BE2C (cell line): Measurements from ENCODE around the gene RCOR2. TPM values are rescaled to one million over a fixed set of nuclear protein-coding genes. Genes with fewer than 3 reads are reported as not detected.
"Not testable (repeated sequence)": the region's sequence is repeated elsewhere in the genome, so short reads cannot be mapped to it uniquely, and the experiment has no call there.

Experiments used
- DNase-seq: peaks from one replicate; pipeline ENCODE4 v3.0.0-alpha.2; 2020
- H3K27me3 ChIP-seq: fragments of 250-450 bp; sonication (Bioruptor Pico); 2 replicates; pipeline ENCODE4 v1.5.1; 2020; ENCODE audit warnings: mild to moderate bottlenecking
- H3K36me3 ChIP-seq: fragments of 250-450 bp; sonication (Bioruptor Pico); 2 replicates; pipeline ENCODE4 v1.5.1; 2020; ENCODE audit warnings: mild to moderate bottlenecking
- H3K4me1 ChIP-seq: fragments of 250-450 bp; sonication (Bioruptor Pico); 2 replicates; pipeline ENCODE4 v1.5.1; 2020
- H3K4me3 ChIP-seq: 2 replicates; pipeline ENCODE4 v1.5.1; 2011; ENCODE audit warnings: low read depth, low read length
- H3K9me3 ChIP-seq: fragments of 250-450 bp; sonication (Bioruptor Pico); 2 replicates; pipeline ENCODE4 v1.5.1; 2020
- polyA plus RNA-seq: library from polyadenylated mRNA; unstranded; fragments of >200 nt; gene quantifications from one replicate; pipeline ENCODE4 v1.2.1, GENCODE V29; 2012; ENCODE audit warnings: low read depth, missing spikeins; ENCODE audit not compliant: insufficient read length, insufficient read depth
- TF ChIP-seq, protein P1 (sequence below): IDR thresholded peaks from 2 replicates; pipeline ENCODE4 v1.5.1; 2012; ENCODE audit warnings: mild to moderate bottlenecking, low read depth, low read length

Gene RCOR2
- polyA plus RNA-seq = 50.2 TPM

DNA sequence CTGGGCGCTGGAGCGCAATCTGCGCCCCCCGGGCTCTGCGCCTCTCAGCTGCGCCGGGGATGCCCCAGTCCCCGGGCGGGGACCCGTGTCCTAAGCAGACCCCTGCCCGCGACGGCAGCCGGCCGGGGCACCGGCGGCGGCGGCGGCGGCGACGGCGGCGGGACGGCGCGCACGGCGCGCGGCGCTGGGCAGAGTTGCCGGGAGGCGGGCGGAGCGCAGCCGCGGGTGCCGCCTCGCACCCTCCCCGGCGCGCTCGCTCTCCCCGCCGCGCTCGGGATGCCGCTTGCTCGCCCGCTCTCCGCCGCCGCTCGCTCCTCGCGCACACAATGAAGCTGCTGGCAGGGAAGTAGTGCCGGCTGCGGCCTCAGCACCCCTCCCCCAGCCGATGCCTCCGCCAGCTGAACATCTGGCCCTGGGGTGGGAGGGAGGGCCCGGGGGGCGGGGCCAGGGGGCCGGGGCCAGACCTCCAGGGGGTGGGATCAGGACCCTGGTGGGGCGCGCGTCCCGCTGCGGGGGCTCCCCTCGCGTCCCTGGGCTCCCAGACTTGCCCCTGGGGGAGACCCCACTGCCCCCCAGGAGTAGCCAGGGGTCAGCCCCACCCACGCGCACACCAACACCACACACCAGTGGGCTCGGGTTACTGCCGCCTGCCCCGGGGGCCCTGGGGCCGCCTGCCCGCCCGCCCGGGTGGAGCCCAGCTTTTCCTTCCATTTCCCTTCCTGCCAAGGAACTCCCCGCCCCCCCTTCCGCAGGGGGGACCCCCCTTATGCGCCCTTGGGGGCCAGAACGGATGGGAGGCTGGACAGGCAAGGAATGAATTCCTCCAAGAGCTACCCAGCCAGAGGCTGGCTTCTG lies at the start of gene RCOR2:
Gene RCOR2 (minus strand): TSS at position 328 of the 855 bp plus-strand sequence. CDS start 708 bp downstream, outside the sequence.
- no peaks in the 10 kb centered on the region for H3K9me3 ChIP-seq
- peaks cover 9% of the 10 kb centered on the region for H3K36me3 ChIP-seq
- peaks cover 22% of the 10 kb centered on the region for H3K4me1 ChIP-seq
- DNase-seq = peak; percentile 87
- H3K27me3 ChIP-seq = no peaks in the 10 kb centered on the region
- TF ChIP-seq, protein P1, sequence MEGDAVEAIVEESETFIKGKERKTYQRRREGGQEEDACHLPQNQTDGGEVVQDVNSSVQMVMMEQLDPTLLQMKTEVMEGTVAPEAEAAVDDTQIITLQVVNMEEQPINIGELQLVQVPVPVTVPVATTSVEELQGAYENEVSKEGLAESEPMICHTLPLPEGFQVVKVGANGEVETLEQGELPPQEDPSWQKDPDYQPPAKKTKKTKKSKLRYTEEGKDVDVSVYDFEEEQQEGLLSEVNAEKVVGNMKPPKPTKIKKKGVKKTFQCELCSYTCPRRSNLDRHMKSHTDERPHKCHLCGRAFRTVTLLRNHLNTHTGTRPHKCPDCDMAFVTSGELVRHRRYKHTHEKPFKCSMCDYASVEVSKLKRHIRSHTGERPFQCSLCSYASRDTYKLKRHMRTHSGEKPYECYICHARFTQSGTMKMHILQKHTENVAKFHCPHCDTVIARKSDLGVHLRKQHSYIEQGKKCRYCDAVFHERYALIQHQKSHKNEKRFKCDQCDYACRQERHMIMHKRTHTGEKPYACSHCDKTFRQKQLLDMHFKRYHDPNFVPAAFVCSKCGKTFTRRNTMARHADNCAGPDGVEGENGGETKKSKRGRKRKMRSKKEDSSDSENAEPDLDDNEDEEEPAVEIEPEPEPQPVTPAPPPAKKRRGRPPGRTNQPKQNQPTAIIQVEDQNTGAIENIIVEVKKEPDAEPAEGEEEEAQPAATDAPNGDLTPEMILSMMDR = no peak
- H3K4me3 ChIP-seq = peak within 1 kb of the TSS; percentile 80

GRCh38 chr11:63966444-63966843 lies 49.5 kb upstream of the RCOR2 start:
- no peaks in the 10 kb centered on the region for H3K27me3 ChIP-seq
- H3K4me1 ChIP-seq = no peaks in the 10 kb centered on the region
- no peak for DNase-seq
- TF ChIP-seq, protein P1 = no peak
- H3K9me3 ChIP-seq = no peaks in the 10 kb centered on the region
- no peak overlapping the region for H3K4me3 ChIP-seq
- H3K36me3 ChIP-seq = no peaks in the 10 kb centered on the region

GRCh38 chr11:63963895-63964294 lies 46.9 kb upstream of the RCOR2 start:
- not testable (repeated sequence) for H3K36me3 ChIP-seq, DNase-seq, H3K4me1 ChIP-seq, H3K9me3 ChIP-seq, H3K27me3 ChIP-seq, H3K4me3 ChIP-seq

GRCh38 chr11:63961608-63962412 lies 44.8 kb upstream of the RCOR2 start:
- TF ChIP-seq, protein P1 = no peak
- no peaks in the 10 kb centered on the region for H3K27me3 ChIP-seq
- H3K4me1 ChIP-seq = no peaks in the 10 kb centered on the region
- no peak overlapping the region for H3K4me3 ChIP-seq
- DNase-seq = peak; percentile 56
- H3K36me3 ChIP-seq = no peaks in the 10 kb centered on the region
- no peaks in the 10 kb centered on the region for H3K9me3 ChIP-seq

DNA sequence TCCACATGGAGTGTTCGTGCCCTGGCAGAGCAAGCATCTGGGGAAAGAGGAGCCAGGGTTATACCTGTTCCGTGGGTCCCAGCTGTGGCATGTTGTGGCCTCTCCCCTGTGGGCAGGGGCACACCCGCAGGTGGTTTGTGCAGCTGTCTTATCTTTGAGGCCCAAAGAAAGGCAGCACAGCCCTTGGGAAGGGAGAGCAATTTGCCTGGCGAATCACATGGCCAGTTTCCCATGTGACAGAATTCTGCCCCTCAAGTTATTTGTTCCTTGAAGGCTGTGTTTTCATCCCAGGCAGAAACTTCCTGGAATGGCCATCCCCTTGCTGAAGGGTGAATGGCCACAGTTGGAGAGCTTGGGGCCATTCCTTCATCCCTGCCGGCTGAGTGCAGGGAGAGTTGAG lies 41.0 kb upstream of the RCOR2 start:
- H3K9me3 ChIP-seq = no peaks in the 10 kb centered on the region
- TF ChIP-seq, protein P1 = no peak
- H3K27me3 ChIP-seq = no peaks in the 10 kb centered on the region
- DNase-seq = no peak
- H3K4me1 ChIP-seq = no peaks in the 10 kb centered on the region
- no peak overlapping the region for H3K4me3 ChIP-seq
- peaks cover 8% of the 10 kb centered on the region for H3K36me3 ChIP-seq

DNA sequence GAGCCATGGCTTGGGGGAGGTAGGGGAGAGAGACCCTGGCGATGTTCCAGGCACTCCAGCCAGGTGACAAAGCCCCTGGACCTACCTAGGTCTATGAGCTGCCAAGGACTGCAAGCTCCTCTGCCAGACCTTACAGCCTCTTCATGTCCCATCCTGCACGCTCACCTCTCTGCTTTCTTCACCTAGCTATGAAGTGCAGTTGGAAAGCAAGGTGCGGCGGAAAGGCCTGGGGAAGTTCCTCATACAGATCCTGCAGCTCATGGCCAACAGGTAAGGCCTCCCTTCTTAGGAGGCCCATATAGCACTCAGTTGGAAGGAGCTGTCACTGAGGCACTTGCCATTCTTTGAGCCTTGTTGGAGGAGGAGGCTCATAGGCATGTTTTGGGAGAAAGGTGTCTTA lies 35.6 kb upstream of the RCOR2 start:
- H3K4me3 ChIP-seq = no peak overlapping the region
- TF ChIP-seq, protein P1 = no peak
- no peak for DNase-seq
- no peaks in the 10 kb centered on the region for H3K9me3 ChIP-seq
- H3K4me1 ChIP-seq = no peaks in the 10 kb centered on the region
- no peaks in the 10 kb centered on the region for H3K27me3 ChIP-seq
- H3K36me3 ChIP-seq = peaks cover 15% of the 10 kb centered on the region
